T-helper 2 cell treated with Interferon-gamma antibody and Interleukin-4, amounts not matched to agents 5 μg/mL and 100 μg/mL, for 36 hours (primary cell): ENCODE measurements around the gene RPTOR.
A peak's percentile ranks its signal among the peaks of the same experiment; 100 is the strongest.

Source experiments
- DNase-seq: peaks from one replicate; pipeline ENCODE4 v3.0.0; 2021; ENCODE audit warnings: low spot score
- H3K27ac Mint-ChIP-seq: one replicate; pipeline ENCODE4 v1.8.0; 2021; ENCODE audit warnings: mild to moderate bottlenecking, mixed read lengths
- H3K27me3 Mint-ChIP-seq: one replicate; pipeline ENCODE4 v1.8.0; 2021; ENCODE audit warnings: low read depth, mixed read lengths
- H3K36me3 Mint-ChIP-seq: one replicate; pipeline ENCODE4 v1.8.0; 2021; ENCODE audit warnings: low read depth, mixed read lengths
- H3K4me1 Mint-ChIP-seq: one replicate; pipeline ENCODE4 v1.8.0; 2021; ENCODE audit warnings: low read depth, mixed read lengths
- H3K4me3 Mint-ChIP-seq: one replicate; pipeline ENCODE4 v1.8.0; 2022; ENCODE audit warnings: mild to moderate bottlenecking, moderate library complexity, mixed read lengths
- H3K9me3 Mint-ChIP-seq: one replicate; pipeline ENCODE4 v1.8.0; 2021; ENCODE audit warnings: mixed read lengths

Gene RPTOR

GRCh38 chr17:80819422-80820164 lies 275.0 kb downstream of the RPTOR start:
- Mint-ChIP-seq H3K27me3 (no peaks in the 10 kb centered on the region), H3K4me1 (peaks cover 59% of the 10 kb centered on the region), H3K4me3 (peak overlapping the region; percentile 52), H3K9me3 (no peaks in the 10 kb centered on the region), H3K27ac (peak overlapping the region; percentile 88), H3K36me3 (peaks cover 70% of the 10 kb centered on the region)
- peak; percentile 28 for DNase-seq

GRCh38 chr17:80820331-80820730 lies 275.7 kb downstream of the RPTOR start:
- peak overlapping the region; percentile 88 for H3K27ac Mint-ChIP-seq
- peaks cover 64% of the 10 kb centered on the region for H3K36me3 Mint-ChIP-seq
- peak overlapping the region; percentile 52 for H3K4me3 Mint-ChIP-seq
- H3K4me1 Mint-ChIP-seq, result peaks cover 55% of the 10 kb centered on the region
- H3K9me3 Mint-ChIP-seq, result no peaks in the 10 kb centered on the region
- DNase-seq, result no peak
- H3K27me3 Mint-ChIP-seq, result no peaks in the 10 kb centered on the region

DNA sequence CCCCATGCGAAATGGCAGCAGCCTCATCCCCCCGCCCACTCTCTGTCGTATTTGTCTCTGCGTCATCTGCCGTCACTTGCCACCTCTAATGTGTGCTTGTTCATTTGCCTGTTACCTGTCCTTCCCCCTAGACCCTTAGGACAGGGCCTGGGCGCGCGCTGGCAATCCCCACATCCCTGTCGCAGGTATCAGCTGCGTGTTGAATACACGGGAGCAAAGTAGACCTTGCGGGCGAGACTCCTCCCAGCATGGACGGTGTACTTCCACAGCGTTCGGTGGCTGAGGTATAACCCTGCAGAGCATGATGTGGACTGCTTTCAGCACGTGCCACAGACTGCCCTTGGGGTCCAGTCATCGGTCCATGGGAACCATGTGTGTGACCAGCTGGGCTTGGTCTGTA lies 276.9 kb downstream of the RPTOR start:
- Mint-ChIP-seq H3K27me3 (no peaks in the 10 kb centered on the region), H3K4me1 (peaks cover 52% of the 10 kb centered on the region), H3K36me3 (peaks cover 60% of the 10 kb centered on the region), H3K9me3 (no peaks in the 10 kb centered on the region), H3K27ac (peak overlapping the region; percentile 28), H3K4me3 (no peak overlapping the region)
- DNase-seq, result no peak

DNA sequence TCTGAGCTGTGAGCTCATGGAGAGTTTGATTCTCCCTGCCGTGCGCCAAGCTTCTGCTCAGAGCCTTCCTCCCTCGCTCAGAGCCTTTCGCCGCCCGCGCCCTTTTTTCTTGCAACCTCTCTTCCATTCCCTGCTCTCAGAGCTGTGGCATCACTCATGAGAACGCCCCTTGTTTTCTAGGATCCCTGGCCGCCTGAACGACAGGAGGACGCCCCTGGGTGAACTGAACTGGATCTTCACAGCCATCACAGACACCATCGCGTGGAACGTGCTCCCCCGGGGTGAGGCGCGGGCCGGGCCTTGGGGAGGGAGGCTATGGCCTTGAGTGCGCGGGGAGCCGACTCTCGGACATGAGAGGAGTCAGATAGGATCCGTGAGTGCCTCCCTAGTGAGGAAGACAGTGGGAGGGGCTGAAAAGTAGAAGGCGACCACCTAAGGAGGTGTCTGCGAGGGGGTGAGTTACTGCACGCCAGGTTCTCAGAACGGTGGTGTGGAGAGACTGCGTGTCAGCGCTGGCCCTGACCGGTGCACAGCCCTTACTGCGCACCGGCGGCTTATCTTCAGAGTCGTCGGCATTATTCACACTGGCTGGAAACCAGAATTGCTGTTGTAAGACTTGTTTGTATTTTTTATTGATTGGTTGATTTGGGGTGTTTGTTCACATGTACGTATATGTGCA lies 277.5 kb downstream of the RPTOR start:
- peaks cover 61% of the 10 kb centered on the region for H3K36me3 Mint-ChIP-seq
- peaks cover 53% of the 10 kb centered on the region for H3K4me1 Mint-ChIP-seq
- no peak overlapping the region for H3K4me3 Mint-ChIP-seq
- peak overlapping the region; percentile 33 for H3K27ac Mint-ChIP-seq
- H3K9me3 Mint-ChIP-seq, result no peaks in the 10 kb centered on the region
- no peaks in the 10 kb centered on the region for H3K27me3 Mint-ChIP-seq
- no peak for DNase-seq

- DNase-seq, result no peak
- H3K4me1 Mint-ChIP-seq, result peaks cover 50% of the 10 kb centered on the region
- H3K9me3 Mint-ChIP-seq, result no peaks in the 10 kb centered on the region
- H3K27ac Mint-ChIP-seq, result peak overlapping the region; percentile 33
- no peaks in the 10 kb centered on the region for H3K27me3 Mint-ChIP-seq
- H3K36me3 Mint-ChIP-seq, result peaks cover 56% of the 10 kb centered on the region
- H3K4me3 Mint-ChIP-seq, result no peak overlapping the region
These were observed 278.2 kb downstream of the RPTOR start for GRCh38 chr17:80822700-80823410.

DNA sequence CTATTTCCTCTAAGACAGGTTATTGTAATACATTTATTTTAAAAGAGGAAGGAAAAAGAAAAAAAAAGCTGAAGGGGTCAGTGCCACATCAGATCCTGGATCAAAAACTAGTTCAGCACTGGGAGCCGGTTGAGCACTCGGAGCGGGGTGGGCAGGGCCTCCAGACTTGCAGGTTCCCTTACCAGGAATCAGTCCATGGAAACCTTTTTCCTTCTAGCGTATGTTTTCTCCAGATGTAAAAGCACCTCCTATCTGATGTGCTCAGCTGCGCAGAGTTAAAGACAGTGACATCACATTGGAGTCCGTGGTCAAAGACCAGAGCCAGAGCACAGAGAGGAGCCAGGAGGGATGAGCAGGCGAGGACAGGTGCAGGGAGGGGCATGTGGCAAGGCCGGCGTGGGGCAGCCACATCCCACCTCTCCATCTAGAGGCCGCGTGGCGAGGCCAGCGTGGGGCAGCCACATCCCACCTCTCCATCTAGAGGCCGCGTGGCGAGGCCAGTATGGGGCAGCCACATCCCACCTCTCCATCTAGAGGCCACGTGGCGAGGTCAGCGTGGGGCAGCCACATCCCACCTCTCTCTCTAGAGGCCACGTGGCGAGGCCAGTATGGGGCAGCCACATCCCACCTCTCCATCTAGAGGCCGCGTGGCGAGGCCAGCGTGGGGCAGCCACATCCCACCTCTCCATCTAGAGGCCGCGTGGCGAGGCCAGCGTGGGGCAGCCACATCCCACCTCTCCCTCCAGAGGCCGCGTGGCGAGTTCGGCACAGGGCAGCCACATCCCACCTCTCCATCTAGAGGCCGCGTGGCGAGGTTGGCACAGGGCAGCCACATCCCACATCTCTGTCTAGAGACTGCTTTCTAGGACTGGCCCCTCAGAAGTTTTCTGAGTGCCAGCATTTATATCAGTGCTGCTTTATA lies 280.2 kb downstream of the RPTOR start:
- Mint-ChIP-seq H3K4me3 (no peak overlapping the region), H3K9me3 (no peaks in the 10 kb centered on the region), H3K36me3 (peaks cover 48% of the 10 kb centered on the region), H3K27me3 (no peaks in the 10 kb centered on the region), H3K4me1 (peaks cover 40% of the 10 kb centered on the region), H3K27ac (no peak overlapping the region)
- DNase-seq, result no peak

GRCh38 chr17:80825471-80826345 lies 281.1 kb downstream of the RPTOR start:
- Mint-ChIP-seq H3K4me1 (peaks cover 38% of the 10 kb centered on the region), H3K9me3 (no peaks in the 10 kb centered on the region), H3K36me3 (peaks cover 49% of the 10 kb centered on the region), H3K4me3 (no peak overlapping the region), H3K27me3 (no peaks in the 10 kb centered on the region), H3K27ac (peak overlapping the region; percentile 69)
- no peak for DNase-seq

DNA sequence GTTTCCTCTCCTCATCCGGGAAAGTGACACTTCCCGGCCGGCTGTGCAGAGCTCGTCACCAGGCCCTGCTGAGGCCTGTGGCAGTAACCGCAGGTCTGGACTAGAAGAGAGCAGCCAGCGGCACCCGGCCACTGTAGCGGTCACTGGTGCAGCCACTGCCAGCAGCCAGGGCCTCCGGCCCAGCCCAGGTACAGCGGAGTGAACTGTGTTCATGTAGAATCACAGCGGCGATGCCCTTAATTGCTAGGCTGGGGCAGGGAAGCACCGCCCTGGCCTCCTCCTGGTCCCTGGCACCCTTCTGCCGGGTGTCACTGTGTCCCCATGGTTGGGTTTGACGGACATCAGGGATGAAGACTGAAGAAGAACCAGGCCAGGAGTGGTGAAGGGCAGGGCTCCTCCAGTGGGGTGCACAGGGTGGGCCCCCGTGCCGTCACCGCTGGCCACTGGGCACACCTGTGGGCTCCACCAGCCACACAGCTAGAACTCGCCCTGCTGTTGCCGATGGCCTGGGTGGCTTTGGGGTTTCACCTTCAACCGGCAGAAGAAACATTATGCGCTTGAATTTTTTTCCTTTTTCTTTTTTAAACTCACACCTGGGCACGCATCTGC lies 281.8 kb downstream of the RPTOR start:
- Mint-ChIP-seq H3K4me1 (peaks cover 36% of the 10 kb centered on the region), H3K36me3 (peaks cover 44% of the 10 kb centered on the region), H3K9me3 (no peaks in the 10 kb centered on the region)

DNA sequence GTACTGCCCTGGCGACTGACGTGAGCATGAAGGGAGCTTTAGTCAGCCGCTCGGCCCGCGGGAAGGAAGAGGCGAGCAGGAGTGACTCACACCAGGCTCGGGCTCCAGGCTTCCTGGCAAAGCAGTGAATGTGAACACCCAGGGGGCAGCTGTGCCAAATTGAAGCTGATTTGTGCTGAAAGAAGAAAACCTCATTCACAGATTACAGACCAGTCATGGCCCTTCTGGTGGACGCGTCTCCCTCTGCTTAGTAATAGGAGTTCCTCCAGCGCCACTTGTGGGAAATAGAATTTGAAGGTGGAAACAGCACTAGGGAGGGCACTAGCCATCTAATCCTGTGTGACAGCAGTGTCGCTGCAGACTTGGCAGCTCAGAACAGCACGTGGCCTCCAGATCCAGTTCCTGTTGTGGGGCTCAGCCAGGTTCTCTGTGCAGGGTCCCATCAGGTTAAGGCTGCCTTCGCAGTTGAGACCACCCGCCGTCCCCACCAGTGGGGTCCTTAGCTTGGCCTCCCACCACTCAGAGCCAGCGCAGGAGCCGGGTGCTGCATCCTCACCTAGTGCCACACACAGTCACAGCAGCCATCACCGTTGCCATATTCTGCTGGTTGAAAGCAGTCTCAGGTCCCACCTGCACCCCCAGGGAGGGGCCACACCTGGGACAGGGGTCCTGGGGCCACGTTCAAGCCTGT lies 282.5 kb downstream of the RPTOR start:
- H3K36me3 Mint-ChIP-seq, result peaks cover 42% of the 10 kb centered on the region
- no peaks in the 10 kb centered on the region for H3K27me3 Mint-ChIP-seq
- H3K27ac Mint-ChIP-seq, result peak overlapping the region; percentile 83
- H3K9me3 Mint-ChIP-seq, result no peaks in the 10 kb centered on the region
- H3K4me3 Mint-ChIP-seq, result peak overlapping the region; percentile 46
- peak; percentile 34 for DNase-seq
- peaks cover 41% of the 10 kb centered on the region for H3K4me1 Mint-ChIP-seq

More for the DNA sequence above, 281.8 kb downstream of the RPTOR start:
- H3K27me3 Mint-ChIP-seq, result no peaks in the 10 kb centered on the region
- H3K4me3 Mint-ChIP-seq, result peak overlapping the region; percentile 46
- peak overlapping the region; percentile 83 for H3K27ac Mint-ChIP-seq
- DNase-seq, result no peak

DNA sequence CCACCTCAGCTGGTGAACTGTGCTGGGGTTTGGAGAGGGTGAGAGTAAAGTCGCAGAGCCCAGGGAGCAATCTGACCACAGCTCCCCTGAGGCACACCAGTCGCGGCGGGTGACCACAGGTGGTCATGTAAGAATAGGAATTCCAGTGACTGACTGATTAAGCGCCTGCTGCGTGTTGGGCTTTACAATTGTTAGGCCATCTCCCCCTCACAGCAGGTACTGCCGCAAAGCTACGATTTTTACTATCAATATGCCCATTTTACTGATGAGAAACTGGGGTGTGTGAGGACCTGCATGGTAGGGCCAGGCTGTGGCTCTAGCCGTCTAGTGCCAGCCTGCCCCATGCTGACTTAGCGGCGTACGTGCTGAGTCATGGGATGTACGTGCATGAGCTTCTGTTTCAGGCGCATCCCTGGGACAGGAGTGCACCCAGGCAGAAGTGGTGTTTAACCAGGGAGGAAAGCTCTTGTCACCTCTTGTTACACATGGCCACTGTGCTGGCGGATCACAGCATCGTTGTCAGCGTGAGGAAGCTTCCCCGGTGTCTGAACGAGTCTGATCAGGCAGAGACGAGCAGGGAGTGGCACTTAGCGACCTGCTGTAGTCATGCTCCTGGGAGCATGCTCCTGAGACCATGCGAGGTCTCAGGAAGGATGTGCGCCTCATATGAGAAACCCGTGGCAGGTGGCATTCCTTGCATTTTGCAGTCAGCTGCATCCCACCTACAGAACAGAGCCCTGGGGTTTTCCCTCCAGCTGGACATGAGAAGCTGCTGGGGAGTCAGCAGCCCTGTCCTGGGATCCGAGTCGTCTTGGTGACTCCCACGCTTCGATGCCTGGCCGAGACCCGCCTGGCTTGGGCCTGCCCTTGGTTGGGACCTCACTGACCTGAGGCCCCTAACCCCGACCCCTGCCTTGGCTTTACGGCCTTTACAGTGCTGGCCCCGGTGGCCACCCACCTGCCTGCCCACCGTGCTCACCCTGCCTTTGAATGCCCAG lies 283.3 kb downstream of the RPTOR start:
- Mint-ChIP-seq H3K9me3 (no peaks in the 10 kb centered on the region), H3K4me1 (peaks cover 42% of the 10 kb centered on the region), H3K27me3 (no peaks in the 10 kb centered on the region), H3K36me3 (peaks cover 34% of the 10 kb centered on the region), H3K27ac (peak overlapping the region; percentile 55), H3K4me3 (no peak overlapping the region)
- no peak for DNase-seq

GRCh38 chr17:80829166-80829813 lies 284.7 kb downstream of the RPTOR start:
- Mint-ChIP-seq H3K27me3 (no peaks in the 10 kb centered on the region), H3K27ac (peak overlapping the region; percentile 77), H3K36me3 (peaks cover 35% of the 10 kb centered on the region), H3K4me1 (peaks cover 47% of the 10 kb centered on the region), H3K9me3 (no peaks in the 10 kb centered on the region), H3K4me3 (no peak overlapping the region)
- no peak for DNase-seq
